GM13976 (cell line): ENCODE measurements around the gene HP.

Experiments used
- DNase-seq: peaks from one replicate; pipeline ENCODE4 v3.0.0; 2012; ENCODE audit warnings: low spot score
- in situ Hi-C: fragments of 300-500 bp; cut with MboI; formaldehyde crosslinking; loops from one replicate; pipeline ENCODE4 v1.12.0; 2022; ENCODE audit warnings: low sequenced_read_pairs, mixed read lengths, inconsistent platforms; ENCODE audit not compliant: unreplicated experiment
- TF ChIP-seq, protein P1 (sequence below): IDR thresholded peaks from 2 replicates; pipeline ENCODE4 v1.5.1; 2012; ENCODE audit warnings: borderline replicate concordance, mild to moderate bottlenecking; ENCODE audit not compliant: insufficient read depth; ENCODE audit errors: extremely low read depth, missing control alignments, control extremely low read depth

HP gene

DNA sequence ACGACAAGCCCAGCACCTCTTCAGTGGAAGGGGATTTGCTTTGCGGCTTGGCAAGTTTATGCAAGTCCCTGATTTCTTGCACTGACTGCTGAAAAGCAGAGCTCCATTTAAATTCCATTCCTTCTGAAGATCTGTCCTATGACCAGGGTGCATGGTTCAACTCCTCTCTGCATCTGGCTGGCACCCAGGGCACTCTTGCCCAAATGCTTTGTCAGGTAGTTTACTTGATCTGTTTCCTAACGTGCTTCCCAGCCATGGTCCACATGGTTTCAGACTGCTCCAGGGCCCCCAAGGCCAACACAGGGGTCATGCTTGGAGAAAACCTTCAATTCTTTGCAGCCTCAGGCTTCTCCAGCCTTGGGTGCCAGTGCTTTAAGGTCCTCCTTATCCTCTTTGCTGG is 11.2 kb upstream of the HP start:
- TF ChIP-seq, protein P1, sequence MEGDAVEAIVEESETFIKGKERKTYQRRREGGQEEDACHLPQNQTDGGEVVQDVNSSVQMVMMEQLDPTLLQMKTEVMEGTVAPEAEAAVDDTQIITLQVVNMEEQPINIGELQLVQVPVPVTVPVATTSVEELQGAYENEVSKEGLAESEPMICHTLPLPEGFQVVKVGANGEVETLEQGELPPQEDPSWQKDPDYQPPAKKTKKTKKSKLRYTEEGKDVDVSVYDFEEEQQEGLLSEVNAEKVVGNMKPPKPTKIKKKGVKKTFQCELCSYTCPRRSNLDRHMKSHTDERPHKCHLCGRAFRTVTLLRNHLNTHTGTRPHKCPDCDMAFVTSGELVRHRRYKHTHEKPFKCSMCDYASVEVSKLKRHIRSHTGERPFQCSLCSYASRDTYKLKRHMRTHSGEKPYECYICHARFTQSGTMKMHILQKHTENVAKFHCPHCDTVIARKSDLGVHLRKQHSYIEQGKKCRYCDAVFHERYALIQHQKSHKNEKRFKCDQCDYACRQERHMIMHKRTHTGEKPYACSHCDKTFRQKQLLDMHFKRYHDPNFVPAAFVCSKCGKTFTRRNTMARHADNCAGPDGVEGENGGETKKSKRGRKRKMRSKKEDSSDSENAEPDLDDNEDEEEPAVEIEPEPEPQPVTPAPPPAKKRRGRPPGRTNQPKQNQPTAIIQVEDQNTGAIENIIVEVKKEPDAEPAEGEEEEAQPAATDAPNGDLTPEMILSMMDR: no peak
- in situ Hi-C loops: no loop called here
- DNase-seq: no peak

GRCh38 chr16:72043539-72043938 is 10.8 kb upstream of the HP start:
- in situ Hi-C loops: no loop called here
- DNase-seq: no peak
- TF ChIP-seq, protein P1: no peak

GRCh38 chr16:72044296-72044695 is 10.0 kb upstream of the HP start:
- in situ Hi-C loops: no loop called here
- TF ChIP-seq, protein P1: no peak

GRCh38 chr16:72044825-72045359 is 9.4 kb upstream of the HP start:
- TF ChIP-seq, protein P1: no peak
- no peak for DNase-seq
- in situ Hi-C loops: no loop called here

More at GRCh38 chr16:72044296-72044695, 10.0 kb upstream of the HP start:
- DNase-seq: no peak

GRCh38 chr16:72049110-72049509 is 5.2 kb upstream of the HP start:
- no peak for DNase-seq
- TF ChIP-seq, protein P1: no peak
- in situ Hi-C loops: no loop called here

DNA sequence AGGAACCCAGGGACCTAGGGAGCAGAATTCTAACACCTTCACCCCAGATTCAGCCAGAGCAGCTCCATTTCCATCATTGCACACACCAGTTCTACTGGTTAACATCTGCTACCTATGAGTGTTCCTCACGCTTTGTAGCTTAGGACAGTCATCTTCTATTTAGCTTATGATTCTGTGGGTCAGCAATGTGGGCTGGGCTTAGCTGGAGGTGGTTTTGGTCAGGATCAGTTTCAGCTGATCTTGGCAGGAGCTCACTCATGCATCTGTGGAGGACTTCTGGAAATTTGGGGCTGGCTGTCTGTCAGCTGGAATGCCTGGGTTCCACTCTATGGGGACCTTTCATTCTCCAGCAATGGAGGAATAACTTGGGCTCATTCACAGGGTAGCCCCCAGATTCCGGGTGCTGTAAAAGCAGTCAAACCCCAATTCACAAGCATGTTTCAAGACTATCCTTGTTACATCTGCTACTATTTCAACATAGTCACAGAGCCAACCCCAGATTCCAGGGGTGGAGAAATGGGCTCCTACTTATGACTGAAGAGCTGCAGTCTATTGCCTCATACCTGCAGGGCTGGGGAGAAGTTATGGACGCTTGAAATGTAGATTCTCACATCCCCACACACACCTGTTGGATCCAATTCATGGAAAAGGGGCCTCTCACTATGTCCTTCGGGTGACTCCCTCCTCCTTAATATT is 3.4 kb upstream of the HP start:
- in situ Hi-C loops: no loop called here
- DNase-seq: no peak
- TF ChIP-seq, protein P1: no peak
